ENCODE data around the gene LIMK1.
A peak's percentile ranks its signal among the peaks of the same experiment; 100 is the strongest.

The LIMK1 gene

GRCh38 chr7:74056096-74056915, 27.3 kb upstream of the LIMK1 start:
- DNase-seq, result no peak

DNA sequence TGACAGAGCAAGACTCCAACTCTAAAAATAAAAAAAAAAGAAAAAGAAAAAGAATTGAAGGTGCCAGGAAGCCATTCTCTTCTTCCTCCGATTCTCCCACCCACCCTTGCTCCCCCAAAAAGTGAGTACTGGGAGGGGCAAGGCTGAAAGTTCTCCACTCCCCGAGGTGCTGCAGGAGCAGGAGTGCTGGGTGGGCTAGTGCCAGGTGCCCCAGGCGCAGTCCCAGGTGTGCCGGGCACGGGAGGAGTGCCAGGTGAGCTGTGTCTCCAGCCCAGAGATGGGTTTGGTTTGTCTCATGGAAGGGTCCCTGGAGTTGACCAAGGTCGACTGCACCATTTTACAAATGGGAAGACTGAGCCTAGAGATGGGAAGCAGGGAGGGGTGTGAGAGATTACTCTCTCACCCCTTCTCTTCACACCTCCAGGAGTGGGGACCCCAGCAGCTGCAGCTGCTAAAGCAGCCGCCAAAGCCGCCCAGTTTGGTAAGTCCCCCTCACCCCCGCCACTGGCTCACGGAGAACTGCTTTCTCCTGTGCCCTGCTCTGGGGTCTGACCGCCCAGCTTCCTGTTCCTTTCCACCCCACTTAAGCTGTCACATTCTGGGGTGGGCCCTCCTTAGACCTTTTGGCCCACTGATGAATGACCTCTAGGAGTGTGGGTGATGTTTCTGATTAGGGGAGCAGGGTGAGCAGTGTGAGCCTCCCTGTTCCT, 26.2 kb upstream of the LIMK1 start:
- no peak for DNase-seq

DNA sequence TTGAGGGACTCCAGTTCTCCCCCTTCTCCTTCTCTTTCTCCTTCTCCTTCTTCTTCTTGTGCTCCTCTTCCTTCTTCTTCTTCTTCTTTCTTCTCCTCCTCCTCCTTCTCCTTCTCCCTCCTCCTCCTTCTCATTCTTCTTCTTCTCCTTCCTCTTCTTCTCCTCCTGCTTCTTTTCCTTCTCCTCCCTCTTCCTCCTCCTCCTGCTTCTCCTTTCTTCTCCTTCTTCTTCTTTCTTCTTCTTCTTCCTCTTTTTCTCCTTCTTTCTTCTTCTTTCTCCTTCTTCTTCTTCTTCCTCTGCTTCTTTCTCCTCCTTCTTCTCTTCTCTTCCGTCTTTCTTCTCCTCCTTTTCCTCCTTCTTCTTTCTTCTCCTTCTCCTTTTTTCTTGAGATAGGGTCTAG, 25.6 kb upstream of the LIMK1 start:
- no peak for DNase-seq

DNA sequence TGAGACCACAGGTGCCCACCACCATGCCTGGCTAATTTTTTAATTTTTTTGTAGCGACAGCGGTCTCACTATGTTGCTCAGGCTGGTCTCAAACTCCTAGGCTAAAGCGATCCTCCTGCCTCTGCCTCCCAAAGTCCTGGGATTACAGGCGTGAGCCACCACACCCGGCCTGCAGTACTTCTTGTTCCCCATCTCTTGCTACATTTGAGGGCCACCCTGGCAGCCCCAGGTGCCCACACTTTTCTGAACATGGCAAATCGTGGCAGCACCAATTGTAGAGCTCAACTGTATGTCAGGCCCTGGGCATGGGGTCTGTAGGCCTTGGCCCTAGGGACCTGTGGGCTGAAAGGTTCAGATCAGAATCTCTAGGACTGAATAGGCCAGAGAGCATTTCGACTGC, 25.1 kb upstream of the LIMK1 start:
- DNase-seq, result no peak

DNA sequence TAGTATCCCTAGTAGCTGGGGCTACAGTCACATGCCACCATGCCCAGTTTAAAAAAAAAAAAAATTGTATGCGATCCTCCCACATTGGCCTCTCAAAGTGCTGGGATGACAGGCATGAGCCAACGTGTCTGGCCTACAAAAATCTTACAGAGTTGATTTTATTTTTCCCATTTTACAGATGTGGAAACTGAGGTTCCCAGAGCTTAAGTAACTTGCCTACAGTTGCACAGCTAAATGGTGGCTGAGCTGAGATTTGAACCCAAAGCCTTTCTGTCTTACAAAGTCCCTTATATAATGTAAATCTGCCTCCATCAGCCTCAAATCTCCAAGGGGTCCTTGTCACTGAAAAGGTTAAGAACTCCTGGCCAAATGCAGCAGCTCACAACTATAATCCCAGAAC, 24.6 kb upstream of the LIMK1 start:
- DNase-seq, result no peak

DNA sequence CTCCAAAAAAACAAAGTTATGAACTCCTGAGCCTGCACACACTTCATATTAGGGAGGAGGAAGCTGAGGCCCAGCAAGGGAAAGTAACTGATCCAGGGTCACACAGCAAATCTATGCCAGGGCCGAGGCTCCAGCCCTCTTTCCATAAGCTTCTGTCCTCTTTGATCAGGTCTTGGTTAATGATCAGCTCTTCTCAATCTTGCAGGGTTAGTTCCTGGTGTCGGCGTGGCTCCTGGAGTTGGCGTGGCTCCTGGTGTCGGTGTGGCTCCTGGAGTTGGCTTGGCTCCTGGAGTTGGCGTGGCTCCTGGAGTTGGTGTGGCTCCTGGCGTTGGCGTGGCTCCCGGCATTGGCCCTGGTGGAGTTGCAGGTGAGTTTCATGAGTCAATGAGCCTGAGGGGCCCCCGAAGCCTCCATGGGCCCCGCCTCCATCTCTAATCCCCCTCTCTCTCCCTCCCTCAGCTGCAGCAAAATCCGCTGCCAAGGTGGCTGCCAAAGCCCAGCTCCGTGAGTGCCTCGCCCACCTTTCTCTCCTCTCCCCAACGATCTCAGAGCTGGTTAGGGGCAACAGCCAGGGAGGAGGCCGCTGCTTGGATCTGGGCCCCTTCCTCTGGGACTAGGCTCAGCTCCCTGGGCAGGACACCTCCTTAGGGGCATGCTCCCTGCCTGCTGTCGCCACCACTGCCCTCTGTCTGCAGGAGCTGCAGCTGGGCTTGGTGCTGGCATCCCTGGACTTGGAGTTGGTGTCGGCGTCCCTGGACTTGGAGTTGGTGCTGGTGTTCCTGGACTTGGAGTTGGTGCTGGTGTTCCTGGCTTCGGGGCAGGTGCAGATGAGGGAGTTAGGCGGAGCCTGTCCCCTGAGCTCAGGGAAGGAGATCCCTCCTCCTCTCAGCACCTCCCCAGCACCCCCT, 23.7 kb upstream of the LIMK1 start:
- no peak for DNase-seq

- DNase-seq, result peak; percentile 20
These were observed 21.6 kb upstream of the LIMK1 start for GRCh38 chr7:74061840-74062539.

DNA sequence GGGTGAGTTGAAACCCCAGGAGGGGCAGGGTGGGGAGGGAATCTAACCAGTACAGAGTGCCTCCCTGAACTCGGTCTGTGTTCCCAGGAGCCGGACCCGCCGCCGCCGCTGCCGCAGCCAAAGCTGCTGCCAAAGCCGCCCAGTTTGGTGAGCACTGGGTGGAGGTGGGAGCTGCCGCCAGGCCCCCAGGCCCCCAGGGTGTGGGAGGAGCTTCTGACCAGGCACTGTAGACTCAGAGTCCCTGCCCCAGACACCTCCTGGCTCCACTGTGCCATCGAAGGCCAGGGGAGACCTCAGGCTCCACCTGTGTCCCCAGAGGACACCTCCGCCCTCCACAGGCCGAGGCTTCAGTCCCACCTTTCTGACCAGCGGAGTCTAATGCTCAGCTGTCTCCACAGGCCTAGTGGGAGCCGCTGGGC, 20.4 kb upstream of the LIMK1 start:
- DNase-seq, result no peak

GRCh38 chr7:74063646-74064045, 20.0 kb upstream of the LIMK1 start:
- no peak for DNase-seq

DNA sequence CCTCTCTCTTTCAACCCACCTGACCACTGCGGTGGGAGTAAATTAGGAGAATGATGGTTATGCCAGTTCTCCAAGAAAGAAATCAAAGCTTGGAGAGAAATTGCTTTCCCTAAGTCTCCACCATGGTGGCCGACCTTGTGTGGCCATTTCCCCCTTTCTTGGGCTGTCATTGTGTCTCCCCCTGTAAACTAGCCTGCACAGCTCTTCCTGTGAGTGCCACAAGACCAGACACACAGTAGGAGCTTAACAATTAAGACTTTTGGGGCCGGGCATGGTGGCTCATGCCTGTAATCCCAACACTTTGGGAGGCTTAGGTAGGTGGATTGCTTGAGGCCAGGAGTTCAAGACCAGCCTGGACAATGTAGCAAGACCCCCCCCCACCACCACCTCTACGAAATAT, 18.9 kb upstream of the LIMK1 start:
- DNase-seq, result no peak

DNA sequence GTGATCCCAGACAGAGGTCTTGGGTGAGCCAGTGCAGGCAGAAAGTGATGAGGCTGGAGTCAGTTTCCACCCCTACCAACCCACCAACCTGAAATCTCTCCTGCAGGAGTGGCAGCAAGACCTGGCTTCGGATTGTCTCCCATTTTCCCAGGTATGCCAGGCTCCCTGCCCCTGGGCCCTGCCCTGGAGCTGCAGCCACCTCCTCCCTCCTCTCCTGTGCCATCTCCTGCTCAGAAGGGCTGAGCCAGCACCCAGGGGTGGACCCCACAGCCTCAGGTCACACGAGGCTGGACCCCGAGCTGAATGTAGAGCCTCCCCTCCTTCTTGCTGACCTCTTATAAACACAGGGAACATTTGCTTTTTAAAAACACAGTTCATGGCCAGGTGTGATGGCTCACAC, 17.0 kb upstream of the LIMK1 start:
- no peak for DNase-seq

- no peak for DNase-seq
These were observed 15.1 kb upstream of the LIMK1 start for GRCh38 chr7:74068378-74069085.

DNA sequence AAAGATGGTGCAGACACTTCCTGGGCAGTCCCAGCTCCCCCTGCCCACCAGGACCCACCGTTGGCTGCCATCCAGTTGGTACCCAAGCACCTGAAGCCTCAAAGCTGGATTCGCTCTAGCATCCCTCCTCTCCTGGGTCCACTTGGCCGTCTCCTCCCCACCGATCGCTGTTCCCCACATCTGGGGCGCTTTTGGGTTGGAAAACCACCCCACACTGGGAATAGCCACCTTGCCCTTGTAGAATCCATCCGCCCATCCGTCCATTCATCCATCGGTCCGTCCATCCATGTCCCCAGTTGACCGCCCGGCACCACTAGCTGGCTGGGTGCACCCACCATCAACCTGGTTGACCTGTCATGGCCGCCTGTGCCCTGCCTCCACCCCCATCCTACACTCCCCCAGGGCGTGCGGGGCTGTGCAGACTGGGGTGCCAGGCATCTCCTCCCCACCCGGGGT, 14.5 kb upstream of the LIMK1 start:
- no peak for DNase-seq

DNA sequence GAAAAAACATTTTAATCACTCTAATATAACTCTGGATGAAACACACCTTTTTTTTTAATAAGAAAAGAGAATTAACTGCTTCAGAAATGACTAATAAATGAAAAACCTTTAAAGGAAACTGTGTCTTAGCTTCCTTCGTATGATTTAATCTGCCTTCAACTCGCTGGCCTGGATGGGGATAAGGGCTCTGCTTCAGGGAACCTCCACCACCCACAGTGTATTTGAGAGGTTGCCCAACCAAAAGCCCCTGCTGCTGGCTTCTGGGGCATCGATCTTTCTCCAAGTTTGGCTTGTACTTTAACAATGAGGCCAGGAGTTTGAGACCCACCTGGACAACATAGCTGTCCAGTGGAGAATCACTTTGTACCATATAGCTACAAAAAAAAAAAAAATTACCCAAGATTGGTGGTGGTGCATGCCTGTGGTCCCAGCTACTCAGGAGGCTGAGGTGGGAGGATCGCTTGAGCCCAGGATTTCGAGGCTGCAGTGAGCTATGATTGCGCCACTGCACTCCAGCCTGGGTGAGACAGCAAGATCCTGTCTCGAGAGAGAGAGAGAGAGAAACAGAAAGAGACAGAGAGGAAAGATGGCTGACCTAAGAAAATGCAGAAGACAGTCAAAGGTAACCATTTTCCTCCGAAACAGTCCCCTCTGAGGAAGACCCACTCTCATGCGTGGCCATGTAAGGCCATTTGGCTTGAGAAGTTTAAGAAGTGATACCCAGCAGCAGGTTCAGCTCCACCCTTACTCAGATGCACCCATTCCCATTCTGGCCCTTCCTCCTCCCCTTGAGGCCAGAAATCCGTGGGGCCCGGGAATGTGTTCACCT, 13.6 kb upstream of the LIMK1 start:
- no peak for DNase-seq

GRCh38 chr7:74070619-74070921, 13.0 kb upstream of the LIMK1 start:
- DNase-seq, result no peak

- no peak for DNase-seq
These were observed 12.5 kb upstream of the LIMK1 start for GRCh38 chr7:74071121-74071520.

GRCh38 chr7:74074770-74075169, 8.8 kb upstream of the LIMK1 start:
- no peak for DNase-seq

DNA sequence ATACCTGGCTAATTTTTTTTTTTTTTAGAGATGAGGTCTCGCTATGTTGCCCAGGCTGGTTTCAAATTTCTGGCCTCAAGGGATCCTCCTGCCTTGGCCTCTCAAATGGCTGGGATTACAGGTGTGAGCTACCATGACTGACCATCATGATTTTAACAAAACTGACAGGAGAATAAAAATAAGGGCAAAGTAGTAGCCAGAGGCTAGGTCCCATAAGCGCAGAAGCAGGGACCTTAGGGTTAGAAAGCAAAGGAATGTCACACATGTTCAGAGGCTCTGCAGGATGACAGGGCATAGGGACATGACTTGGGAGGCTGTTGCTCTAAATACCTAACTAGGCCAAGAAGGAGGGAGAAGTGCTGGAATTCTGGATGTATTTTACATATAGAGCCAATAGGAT, 5.1 kb upstream of the LIMK1 start:
- DNase-seq, result no peak

DNA sequence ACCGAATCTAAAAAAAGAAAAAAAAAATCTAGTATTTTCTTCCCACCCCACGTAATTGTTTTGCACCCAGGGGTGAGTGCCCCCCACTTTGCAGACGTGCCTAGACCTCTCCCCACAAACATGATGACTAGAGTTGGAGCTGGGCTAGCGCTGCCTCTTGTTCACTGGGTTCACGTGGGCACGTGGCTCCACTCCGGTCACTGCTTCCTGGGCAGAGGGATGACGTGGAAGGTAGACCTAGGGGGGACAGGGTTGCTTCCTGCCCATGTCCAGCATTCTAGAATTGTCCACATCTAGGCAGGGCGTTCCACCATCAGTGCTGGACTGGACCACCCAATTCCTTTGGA, 861 bp upstream of the LIMK1 start:
- no peak for DNase-seq

DNA sequence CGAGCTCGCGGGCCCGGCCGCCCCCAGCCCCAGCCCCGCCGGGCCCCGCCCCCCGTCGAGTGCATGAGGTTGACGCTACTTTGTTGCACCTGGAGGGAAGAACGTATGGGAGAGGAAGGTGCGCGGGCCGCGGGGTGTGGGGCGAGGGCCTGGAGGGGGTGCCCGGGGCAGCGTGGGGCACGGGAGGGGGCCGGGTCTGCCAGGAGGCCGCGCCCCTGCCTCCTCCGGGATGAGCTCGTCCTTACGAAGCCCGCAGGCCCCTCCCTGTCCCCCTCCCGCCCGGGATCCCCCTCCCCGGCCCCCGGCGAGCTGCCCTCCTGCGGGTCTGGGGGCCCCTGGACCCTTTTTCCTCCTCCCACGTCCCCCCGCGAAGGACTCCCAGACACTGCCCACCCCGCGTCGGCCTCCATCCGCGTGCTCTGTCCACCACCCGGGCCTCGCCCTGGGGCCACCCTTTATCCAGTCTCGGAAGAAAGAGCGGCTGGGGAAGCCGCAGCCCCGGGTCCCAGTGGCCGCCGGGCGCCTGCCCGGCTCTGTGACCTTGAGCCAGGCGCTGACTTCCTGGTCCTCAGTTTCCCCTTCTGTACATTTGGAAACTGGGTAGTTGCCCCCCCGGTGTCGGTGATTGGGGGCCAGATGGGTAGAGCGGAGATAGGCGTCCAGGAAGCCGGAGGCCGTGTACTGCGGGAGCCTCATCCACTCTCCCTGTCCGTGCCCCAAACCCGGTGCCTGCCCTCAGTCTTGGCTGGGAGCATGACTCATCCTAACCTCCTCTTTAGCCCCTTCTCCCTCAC, 521 bp downstream of the LIMK1 start:
- peak; percentile 22 for DNase-seq
